ENCODE results near the gene ATP12A. TPM values are rescaled to one million over a fixed set of nuclear protein-coding genes. Genes with fewer than 3 reads are reported as not detected.

Gene ATP12A
- total RNA-seq, 1 experiment from 2014 or later, result not detected

- TF ChIP-seq, protein P1, sequence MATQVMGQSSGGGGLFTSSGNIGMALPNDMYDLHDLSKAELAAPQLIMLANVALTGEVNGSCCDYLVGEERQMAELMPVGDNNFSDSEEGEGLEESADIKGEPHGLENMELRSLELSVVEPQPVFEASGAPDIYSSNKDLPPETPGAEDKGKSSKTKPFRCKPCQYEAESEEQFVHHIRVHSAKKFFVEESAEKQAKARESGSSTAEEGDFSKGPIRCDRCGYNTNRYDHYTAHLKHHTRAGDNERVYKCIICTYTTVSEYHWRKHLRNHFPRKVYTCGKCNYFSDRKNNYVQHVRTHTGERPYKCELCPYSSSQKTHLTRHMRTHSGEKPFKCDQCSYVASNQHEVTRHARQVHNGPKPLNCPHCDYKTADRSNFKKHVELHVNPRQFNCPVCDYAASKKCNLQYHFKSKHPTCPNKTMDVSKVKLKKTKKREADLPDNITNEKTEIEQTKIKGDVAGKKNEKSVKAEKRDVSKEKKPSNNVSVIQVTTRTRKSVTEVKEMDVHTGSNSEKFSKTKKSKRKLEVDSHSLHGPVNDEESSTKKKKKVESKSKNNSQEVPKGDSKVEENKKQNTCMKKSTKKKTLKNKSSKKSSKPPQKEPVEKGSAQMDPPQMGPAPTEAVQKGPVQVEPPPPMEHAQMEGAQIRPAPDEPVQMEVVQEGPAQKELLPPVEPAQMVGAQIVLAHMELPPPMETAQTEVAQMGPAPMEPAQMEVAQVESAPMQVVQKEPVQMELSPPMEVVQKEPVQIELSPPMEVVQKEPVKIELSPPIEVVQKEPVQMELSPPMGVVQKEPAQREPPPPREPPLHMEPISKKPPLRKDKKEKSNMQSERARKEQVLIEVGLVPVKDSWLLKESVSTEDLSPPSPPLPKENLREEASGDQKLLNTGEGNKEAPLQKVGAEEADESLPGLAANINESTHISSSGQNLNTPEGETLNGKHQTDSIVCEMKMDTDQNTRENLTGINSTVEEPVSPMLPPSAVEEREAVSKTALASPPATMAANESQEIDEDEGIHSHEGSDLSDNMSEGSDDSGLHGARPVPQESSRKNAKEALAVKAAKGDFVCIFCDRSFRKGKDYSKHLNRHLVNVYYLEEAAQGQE (IDR thresholded peaks at IDR 0.05; ENCODE audit: insufficient read depth in 1 of 2, low read depth in 2 of 2, low read length in 1 of 2), result no peak
- no peak for TF ChIP-seq TCF7L2 (IDR thresholded peaks at IDR 0.05; ENCODE audit: low read depth, low read length)
- no peaks in the 10 kb centered on the region for H3K9me3 ChIP-seq (ENCODE audit: control insufficient read depth, insufficient read depth, low read depth, low read length)
- H3K27me3 ChIP-seq (ENCODE audit: control insufficient read depth, insufficient read depth, low read length), result no peaks in the 10 kb centered on the region; the same call in 1 of the 2 replicates
- DNase-seq (ENCODE audit: low read depth, low spot score) (no peak), ATAC-seq (no peak)
- H3K36me3 ChIP-seq (ENCODE audit: control insufficient read depth, insufficient read depth, low read length), result no peaks in the 10 kb centered on the region
- CTCF ChIA-PET, result no interaction called here
- H3K27ac ChIP-seq (ENCODE audit: low read length), result no peak overlapping the region
- in situ Hi-C loops (cut with HindIII; ENCODE audit: low pct_unique_long_range_greater_than_20kb, low sequenced_read_pairs) (no loop called here), intact Hi-C loops (cut with micrococcal nuclease; ENCODE audit: unreplicated experiment) (no loop called here)
- BruUV-seq (replicated peaks), result no TSS peak
- H3K4me3 ChIP-seq (ENCODE audit: low read depth in 2 of 2, low read length in 2 of 2), result no peak overlapping the region
- POLR2A ChIA-PET, result no interaction called here
- no peaks in the 10 kb centered on the region for H3K4me1 ChIP-seq (ENCODE audit: control insufficient read depth, insufficient read depth, low read length)
These were observed 36.2 kb downstream of the ATP12A start for GRCh38 chr13:24716446-24716845.

- POLR2A ChIA-PET, result no interaction called here
- ATAC-seq, result no peak
- Histone ChIP-seq H3K9me3 (ENCODE audit: control insufficient read depth, insufficient read depth, low read depth, low read length) (no peaks in the 10 kb centered on the region), H3K4me3 (ENCODE audit: low read depth in 2 of 2, low read length in 2 of 2) (no peak overlapping the region), H3K36me3 (ENCODE audit: control insufficient read depth, insufficient read depth, low read length) (no peaks in the 10 kb centered on the region), H3K4me1 (ENCODE audit: control insufficient read depth, insufficient read depth, low read length) (no peaks in the 10 kb centered on the region), H3K27ac (ENCODE audit: low read length) (no peak overlapping the region), H3K27me3 (ENCODE audit: control insufficient read depth, insufficient read depth, low read length) (no peaks in the 10 kb centered on the region; the same call in 1 of the 2 replicates)
- BruUV-seq (replicated peaks), result no TSS peak
- CTCF ChIA-PET, result no interaction called here
- intact Hi-C loops (cut with micrococcal nuclease; ENCODE audit: unreplicated experiment) (no loop called here), in situ Hi-C loops (cut with HindIII; ENCODE audit: low pct_unique_long_range_greater_than_20kb, low sequenced_read_pairs) (no loop called here)
- DNase-seq (ENCODE audit: low read depth, low spot score), result no peak
- no peak for TF ChIP-seq TCF7L2 (IDR thresholded peaks at IDR 0.05; ENCODE audit: low read depth, low read length)
These were observed 37.0 kb downstream of the ATP12A start for GRCh38 chr13:24717217-24717616.

DNA sequence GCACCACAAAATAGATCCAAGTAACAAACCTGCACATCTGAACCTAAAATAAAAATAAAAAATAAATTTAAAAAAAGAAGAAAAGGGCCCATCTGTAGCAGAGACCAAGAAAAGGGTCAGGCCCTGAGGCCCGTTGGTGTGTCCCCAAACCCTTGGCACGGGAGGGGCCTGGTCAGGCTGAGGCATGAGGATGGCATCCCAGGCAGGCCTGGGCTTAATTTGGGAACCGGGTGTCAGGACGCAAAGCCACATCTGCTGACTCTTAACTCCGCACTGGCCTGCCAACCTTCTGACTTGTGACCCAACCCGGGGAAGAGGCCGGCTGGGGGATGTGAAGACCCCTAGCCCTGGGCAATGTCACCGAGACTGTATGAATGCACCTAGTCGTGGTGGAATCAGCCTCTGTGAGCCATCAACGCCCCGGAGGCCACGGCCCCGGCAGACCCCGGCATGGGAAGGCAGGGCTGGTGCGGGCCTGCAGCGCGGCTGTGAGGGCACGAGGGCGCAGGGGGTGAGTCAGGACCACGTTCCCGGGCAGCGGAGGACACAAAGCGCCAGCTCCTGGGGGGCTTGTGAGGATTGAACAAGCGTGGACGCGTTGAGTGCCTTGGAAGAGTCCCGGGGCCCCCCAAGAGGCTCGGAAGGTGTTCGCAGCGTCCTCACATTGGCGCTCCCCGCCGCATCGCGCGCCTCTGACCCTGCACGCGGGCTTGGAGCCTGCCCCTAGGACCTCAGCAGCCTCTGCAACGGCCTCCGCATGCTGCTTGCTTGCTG is 38.2 kb downstream of the ATP12A start:
- POLR2A ChIA-PET, result no interaction called here
- no TSS peak for BruUV-seq (replicated peaks)

More for the DNA sequence above, 38.2 kb downstream of the ATP12A start:
- Histone ChIP-seq H3K27me3 (ENCODE audit: control insufficient read depth, insufficient read depth, low read length) (no peaks in the 10 kb centered on the region; the same call in 1 of the 2 replicates), H3K27ac (ENCODE audit: low read length) (no peak overlapping the region), H3K4me1 (ENCODE audit: control insufficient read depth, insufficient read depth, low read length) (no peaks in the 10 kb centered on the region), H3K36me3 (ENCODE audit: control insufficient read depth, insufficient read depth, low read length) (no peaks in the 10 kb centered on the region), H3K9me3 (ENCODE audit: control insufficient read depth, insufficient read depth, low read depth, low read length) (no peaks in the 10 kb centered on the region), H3K4me3 (ENCODE audit: low read depth in 2 of 2, low read length in 2 of 2) (no peak overlapping the region)
- CTCF ChIA-PET, result no interaction called here
- no peak for ATAC-seq
- in situ Hi-C loops (cut with HindIII; ENCODE audit: low pct_unique_long_range_greater_than_20kb, low sequenced_read_pairs) (no loop called here), intact Hi-C loops (cut with micrococcal nuclease; ENCODE audit: unreplicated experiment) (no loop called here)
- DNase-seq (ENCODE audit: low read depth, low spot score), result no peak
- TF ChIP-seq TCF7L2 (IDR thresholded peaks at IDR 0.05; ENCODE audit: low read depth, low read length) (no peak), SIN3A (IDR thresholded peaks at IDR 0.05; ENCODE audit: borderline replicate concordance, insufficient read depth, low read depth, low read length) (no peak), CTCF (IDR thresholded peaks at IDR 0.05) (no peak), POLR2AphosphoS5 (IDR thresholded peaks at IDR 0.05; ENCODE audit: low read depth, low read length) (no peak)
- TF ChIP-seq, protein P1 (IDR thresholded peaks at IDR 0.05; ENCODE audit: insufficient read depth in 1 of 2, low read depth in 2 of 2, low read length in 1 of 2), result no peak
